KG1 (cell line): ENCODE data around the gene NPIPB8.
"Not testable (repeated sequence)": the region's sequence is repeated elsewhere in the genome, so short reads cannot be mapped to it uniquely, and the experiment has no call there.

ENCODE experiments used
- DNase-seq: peaks from one replicate; lab custom pipeline; 2025; lab: John Stamatoyannopoulos, UW

Gene NPIPB8

DNA sequence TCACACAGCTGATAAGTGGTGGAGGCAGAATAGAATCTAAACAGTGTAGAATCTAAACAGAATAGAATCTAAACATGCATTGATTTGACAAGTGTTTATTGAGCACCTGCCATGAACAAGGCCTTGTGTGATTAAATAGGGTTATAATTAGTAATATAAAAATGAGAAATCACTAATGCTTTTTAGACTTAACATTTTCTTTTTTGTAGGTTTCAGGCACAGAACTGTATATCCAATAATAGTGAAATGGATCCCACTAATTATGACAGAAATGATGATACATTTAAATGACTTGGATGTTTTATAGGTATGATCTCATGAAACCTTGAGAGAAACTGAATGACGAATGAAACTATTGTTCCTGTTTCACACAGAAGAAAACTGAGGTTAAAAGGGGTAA, at the start of gene NPIPB8:
NPIPB8 (plus strand) TSS at position 301 of the 400 bp plus-strand sequence. CDS start 296 bp downstream, outside the sequence.
- not testable (repeated sequence) for DNase-seq

DNA sequence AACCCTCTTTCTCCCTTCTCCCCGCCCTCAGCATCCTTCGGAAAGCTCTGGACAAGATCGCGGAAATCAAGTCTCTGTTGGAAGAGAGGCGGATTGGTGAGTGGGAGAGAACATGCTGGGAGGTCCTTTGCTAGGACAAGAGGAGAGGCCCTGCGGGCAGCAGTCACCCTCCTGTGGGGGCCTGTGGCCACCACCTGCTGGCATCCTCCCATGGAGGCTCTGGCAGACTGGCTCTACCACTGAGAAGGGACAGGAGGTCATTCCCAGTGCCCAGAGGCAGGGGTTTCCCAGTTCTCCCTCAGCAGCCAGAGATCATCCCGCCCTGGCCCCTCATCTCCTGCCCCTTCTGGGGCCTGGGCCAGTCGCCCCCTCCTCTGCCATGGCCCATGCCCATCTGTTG, 48.8 kb upstream of the NPIPB8 start:
- DNase-seq, result no peak

DNA sequence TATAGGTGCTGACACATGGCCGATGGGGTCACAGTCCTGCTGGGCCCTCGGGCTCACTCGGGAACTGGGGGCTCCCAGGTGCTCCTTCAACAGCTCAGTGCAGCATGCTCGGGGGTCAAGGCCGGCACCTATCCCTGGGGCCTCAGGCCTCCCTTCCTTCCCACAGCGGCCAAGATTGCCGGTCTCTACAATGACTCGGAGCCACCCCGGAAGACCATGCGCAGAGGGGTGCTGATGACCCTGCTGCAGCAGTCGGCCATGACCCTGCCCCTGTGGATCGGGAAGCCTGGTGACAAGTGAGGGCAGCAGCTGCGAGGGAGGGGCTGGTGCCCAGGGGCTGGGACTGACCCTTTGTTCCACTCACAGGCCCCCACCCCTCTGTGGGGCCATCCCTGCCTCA, 47.9 kb upstream of the NPIPB8 start:
- DNase-seq, result no peak

DNA sequence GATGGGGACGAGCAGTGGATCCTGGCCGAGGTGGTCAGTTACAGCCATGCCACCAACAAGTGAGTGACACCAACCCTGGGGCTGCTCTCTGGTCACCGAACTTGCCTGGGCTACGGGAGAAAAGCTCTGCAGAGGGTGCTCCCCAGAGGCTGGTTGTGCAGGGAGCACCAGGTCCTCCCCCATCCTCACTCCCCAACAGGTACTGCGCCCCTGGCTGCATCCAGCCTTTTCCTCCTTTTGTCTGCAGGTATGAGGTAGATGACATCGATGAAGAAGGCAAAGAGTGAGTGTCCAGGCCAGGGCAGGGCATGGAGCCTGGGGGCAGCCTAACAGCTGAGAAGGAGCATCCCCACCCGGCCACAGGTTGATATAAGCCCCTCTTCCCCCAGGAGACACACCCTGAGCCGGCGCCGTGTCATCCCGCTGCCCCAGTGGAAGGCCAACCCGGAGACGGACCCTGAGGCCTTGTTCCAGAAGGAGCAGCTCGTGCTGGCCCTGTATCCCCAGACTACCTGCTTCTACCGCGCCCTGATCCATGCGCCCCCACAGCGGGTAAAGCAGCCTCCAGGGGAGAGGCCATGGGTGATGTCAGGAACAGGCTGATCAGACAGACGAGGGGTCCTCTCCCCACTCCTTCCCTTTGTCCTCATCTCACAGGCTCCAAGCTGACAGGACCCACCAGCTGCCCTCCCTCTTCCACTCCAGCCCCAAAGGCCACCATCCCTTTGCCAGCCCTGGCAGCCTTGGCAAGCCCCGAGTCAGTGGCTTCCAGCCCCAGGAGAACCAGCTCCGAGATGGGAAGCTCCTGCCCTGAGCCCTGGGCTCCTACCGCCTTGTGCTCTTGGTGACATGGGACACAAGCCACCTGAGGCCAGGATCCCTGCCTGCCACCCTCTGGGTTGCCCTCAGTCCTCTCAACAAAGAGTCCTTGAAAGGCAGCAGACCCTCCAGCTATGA, 47.2 kb upstream of the NPIPB8 start:
- DNase-seq, result no peak

DNA sequence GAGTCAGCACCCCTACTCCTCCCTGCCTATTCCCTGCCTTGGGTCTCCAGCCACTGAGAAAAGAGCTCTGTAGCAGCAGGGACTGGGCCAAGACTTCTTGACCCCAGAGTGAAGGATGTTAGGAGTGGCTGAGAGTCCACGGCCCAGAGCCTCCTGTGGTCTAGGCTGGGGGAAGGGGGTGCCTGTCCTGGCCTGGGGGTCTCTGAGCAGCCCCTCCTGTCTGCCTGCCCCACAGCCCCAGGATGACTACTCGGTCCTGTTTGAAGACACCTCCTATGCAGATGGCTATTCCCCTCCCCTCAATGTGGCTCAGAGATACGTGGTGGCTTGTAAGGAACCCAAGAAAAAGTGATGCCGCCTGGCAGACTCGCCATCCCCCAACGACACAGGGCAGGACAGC, 46.5 kb upstream of the NPIPB8 start:
- DNase-seq, result no peak

DNA sequence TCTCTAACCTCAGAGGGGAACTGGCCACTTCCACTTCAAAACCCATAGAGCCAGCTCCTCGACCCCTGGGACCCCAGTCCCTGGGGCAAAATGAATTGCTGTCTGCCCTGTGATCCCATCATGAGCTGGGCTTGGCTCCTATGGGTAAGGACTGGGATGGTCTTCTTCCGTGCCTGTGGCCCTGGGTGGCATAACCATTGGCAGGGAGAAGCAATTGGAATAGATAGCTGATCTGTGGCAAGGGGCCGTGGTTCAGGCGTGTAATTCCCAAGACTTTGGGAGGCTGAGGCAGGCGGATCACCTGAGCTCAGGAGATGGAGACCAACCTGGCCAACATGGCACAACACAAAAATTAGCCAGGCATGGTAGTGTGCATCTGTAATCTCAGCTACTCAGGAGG, 45.4 kb upstream of the NPIPB8 start:
- no peak for DNase-seq

DNA sequence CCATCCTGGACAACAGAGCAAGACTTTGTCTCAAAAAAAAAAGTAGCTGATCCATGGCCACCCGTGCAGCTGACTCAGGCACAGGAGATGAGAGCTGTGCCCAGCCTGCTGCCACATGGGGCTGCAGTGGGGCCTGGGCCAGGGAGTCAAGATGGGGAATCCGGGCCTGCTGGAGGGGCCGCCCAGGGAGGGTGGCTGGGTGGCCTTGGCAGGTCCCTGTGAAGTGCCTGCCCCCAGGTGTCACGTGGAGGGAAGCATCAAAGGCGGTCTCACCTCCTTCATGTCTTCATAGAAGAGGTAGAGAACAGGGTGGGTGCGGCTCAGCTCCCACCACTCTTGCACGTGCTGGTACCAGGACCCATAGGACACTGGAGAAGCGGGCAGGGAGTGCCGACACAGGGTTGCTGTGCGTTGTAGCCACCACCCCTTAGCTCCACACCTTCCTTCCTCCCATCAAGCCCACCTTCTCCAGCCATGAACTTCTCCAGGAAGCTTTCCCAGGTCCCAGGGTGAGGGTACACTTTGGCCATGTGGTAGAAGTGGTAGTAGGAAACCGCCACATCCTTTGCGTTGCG, 44.8 kb upstream of the NPIPB8 start:
- DNase-seq, result no peak

DNA sequence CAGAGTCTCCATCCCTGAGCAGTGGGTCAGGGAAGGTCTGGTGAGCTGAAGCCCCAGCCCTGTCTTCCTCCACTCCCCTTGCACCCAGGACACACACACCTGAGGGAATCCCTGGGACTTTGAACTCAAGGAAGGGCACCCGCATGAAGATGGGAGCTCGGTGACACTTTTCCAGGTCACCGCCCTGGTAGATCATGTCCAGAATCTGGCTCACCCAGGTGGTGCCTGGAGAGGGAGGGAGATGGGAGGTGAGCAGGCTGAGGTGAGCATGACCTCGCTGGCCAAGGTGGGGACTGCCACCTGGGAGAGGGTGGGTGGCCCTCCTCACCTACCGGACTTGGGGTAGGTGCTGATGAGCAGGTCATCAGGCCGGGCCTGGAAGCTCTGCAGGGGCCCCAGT, 42.4 kb upstream of the NPIPB8 start:
- not testable (repeated sequence) for DNase-seq

DNA sequence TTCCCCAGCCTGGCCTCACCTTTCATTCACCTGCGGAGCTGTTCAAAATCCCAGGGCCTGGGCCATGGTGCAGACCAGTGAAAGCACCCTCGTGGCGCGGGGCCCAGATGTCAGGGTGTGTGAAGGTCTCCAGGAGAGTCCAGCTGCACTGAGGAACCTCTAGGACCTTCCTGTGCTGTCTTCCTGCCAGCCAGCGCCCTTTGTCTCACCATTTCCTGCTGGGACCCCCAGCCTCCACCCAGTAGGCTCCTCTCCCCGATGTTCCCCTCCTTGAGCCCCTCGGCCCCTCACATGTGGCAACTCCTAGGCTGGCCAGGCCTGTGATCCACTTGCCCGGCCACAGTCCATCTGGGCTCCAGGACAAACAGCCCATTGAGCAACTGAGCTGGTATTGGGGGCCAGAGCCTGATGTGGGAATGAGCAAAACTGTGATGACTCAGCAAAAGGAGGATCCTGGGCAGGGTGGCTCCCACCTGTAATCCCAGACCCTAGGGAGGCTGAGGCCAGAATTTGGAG, 41.7 kb upstream of the NPIPB8 start:
- no peak for DNase-seq

DNA sequence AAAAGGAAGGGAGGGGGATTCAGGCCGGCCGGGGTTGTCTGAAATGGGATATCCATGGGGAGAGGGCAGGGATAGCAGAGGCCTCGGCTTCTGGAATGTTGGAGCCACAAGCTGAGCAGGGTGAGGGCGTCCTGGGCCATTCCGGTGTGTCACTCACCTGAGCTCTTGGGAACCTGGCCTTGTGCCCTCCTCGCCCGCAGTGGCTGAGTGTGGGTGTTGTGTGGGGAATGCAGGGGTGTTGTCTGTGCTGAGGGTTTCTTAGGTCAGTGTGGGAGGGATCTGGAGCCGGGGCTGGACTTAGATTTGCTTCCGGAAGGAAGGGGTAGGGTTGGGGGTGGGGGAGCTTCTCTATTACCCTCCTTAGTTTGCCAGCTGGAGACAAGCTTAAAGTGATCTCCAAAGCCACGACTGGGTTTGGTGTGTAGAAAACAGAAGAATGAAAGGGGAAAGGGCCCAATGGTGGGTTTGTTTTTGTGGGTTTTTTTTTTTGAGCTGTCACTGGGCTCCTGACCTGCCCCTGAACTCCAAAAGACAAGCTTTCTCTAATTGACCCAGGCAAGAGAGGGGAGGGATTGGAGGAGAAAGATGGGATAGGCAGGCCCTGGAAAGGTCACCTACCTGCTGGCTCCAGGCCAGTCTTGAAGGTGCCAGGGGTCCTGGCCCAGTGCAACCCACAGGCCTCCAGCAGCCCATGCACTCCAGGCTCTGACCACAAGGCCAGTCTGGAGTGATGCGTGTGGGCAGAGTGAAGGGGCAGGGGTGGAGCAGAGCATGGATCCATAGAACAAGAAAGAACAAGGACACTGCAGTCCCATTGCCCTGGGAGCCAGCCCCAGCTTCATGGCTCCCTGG, 40.8 kb upstream of the NPIPB8 start, which contains the start of gene SULT1A2:
SULT1A2 (minus strand) TSS at position 211 of the 852 bp plus-strand sequence. CDS start 1,120 bp downstream, outside the sequence.
- DNase-seq, result no peak

DNA sequence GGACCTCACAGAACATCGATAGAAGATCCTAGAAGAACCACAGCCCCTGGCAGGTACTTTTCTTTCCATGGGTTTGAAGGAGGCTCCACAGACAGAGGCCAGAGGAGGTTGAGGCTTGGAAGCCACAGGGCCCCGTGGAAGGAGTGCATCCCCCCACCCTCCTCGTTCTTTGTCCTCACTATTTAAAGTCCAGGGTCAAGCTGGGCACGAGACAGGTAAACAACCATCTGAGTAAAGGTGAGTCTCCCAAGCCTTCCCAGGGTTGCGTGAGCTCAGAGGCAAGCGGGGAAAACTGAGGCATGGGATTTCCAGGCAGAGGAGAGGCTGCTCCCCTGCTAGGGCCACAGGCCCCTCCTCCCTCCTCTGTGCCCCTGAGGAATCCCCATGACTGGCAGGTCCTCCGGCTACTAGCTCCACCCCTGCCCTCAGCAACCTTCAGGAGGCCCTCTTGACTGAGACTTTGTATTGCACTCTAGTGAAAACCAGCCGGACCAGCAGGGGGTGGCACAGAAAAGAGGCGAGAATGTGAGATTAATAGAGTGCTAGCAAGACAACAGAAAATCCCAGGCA, 40.1 kb upstream of the NPIPB8 start:
- no peak for DNase-seq

DNA sequence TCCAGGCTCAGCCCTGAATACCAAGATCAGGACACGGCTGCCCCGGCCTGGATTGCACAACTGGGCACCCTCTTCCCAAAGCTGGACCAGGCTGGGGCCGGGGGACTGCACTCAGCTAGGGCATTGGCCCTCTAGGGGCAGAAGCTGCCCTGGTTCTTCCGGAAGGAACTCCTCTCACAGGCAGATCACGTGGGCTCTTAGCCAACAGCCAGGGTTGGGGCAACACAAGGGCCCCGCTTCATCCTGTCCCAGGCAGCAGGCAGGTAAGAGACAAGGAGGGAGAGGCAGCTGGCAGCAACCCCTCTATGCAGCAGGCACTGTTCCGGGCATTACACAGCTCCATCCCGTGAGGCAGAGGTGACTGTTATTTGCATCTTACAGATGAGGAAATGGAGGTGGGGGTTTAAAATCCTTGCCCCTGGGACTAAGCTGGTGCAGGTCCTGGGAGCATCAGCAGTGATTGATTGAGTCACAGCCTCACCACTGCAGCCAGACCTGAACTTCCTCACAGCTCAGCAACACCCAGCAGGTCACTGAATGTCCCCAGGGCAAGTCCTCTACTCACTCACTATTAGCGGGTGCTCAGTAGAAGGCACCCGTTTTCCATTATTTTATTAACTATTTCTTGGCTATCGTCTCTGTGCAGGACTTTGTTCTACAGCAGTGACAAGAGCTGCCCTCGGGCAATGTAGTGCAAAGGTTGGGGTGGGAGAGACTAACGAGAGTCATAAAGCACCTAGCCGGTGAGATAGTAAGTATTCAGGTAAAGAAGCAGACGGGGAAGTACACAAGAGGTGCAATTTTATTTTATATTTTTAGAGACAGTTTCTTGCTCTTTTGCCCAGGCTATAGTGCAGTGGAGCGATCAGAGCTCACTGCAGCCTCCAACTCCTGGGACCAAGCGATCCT, 38.2 kb upstream of the NPIPB8 start:
- not testable (repeated sequence) for DNase-seq

DNA sequence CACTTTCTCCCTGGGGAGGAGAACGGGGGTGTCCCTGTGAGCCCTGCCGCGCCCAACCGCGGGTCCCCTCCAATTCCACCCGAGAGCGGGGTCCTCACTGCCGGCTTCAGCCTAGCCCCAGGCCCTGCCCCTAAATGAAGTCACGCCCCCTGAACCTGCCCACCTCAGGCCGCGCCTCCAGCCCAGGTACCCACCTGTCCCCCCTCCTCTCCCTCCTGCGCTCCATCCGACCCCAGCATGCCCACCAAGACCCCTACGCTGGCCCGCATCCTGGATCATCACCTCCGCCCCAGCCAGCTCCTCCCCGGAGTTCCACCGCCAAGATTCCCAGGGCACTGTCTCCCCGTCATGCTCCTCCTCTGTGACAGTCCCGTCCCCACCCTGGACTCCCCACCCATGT, 36.9 kb upstream of the NPIPB8 start:
- DNase-seq, result not testable (repeated sequence)

DNA sequence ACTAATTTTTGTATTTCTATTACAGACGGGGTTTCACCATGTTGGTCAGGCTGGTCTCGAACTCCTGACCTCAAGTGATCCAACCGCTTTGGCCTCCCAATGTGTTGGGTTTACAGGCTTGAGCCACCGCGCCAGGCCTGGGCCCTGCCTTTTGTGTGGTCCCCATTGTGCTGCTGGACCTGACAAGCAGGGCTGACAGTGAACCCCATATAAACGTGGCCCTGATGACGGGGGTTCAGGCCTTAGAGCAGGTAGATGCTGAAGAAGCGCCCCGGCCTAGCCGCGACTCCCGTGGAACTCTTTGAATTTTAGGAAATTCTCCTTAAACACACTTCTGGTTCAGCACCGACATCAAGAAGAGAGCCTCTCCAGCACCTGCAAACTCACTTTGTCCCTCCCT, 36.3 kb upstream of the NPIPB8 start:
- DNase-seq, result not testable (repeated sequence)

DNA sequence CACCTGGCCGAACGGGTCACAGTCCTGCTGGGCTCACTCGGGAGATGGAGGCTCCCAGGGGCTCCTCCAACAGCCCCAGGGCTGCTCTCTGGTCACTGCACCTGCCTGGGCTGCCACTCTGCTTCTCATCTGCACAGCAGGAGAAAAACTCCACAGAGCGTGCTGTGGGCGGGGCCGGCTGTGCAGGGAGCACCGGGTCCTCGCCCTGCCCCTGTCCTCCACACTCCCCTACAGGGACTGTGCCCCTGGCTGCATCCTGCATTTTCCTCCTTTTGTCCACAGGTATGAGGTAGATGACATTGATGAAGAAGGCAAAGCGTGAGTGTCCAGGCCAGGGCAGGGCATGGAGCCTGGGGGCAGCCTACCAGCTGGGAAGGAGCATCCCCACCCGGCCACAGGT, 35.8 kb upstream of the NPIPB8 start:
- not testable (repeated sequence) for DNase-seq

DNA sequence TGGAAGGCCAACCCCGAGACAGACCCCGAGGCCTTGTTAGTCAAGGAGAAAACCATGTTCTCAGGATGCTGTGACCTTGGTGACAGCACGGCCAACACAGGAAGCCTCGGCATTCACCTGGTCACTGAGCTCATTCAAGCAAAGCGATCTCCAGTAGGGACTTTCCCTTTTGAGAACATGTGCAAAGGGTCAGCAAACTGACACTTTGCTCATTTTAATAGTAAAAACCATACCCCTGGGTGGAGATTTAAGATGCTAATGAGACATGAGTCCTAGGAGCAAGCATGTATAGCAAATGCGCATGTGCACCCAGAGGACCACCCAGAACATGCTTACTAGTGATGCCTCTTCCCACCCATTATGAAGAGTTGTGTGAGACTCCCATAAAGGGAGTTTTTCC, 35.3 kb upstream of the NPIPB8 start:
- no peak for DNase-seq

DNA sequence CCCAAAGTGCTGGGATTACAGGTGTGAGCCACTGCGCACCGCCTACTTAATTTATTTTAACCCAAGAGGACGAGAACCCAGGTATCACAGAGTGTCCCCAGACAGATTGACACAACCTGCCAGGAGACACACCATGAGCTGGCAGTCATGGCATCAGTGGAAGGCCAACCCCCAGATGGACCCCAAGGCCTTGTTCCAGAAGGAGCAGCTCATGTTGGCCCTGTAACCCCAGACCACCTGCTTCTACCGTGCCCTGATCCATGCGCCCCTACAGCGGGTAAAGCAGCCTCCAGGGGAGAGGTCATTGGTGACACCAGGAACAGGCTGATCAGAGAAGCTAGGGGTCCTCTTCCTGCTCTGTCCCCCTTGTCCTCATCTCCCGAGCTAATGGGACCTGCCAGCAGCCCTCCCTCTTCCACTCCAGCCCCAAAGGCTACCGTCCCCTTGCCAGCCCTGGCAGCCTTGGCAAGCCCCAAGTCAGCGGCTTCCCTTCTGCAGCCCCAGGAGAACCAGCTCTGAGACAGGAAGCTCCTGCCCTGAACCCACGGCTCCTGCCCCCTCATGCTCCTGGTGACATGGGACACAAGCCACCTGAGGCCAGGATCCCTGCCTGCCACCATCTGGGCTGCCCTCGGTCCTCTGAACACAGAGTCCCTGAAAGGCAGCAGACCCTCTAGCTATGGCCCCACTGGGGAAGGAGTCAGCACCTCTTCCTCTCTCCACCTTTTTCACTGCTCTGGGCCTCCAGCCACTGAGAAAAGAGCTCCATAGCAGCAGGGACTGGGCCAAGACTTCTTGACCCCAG, 34.3 kb upstream of the NPIPB8 start:
- DNase-seq, result no peak

DNA sequence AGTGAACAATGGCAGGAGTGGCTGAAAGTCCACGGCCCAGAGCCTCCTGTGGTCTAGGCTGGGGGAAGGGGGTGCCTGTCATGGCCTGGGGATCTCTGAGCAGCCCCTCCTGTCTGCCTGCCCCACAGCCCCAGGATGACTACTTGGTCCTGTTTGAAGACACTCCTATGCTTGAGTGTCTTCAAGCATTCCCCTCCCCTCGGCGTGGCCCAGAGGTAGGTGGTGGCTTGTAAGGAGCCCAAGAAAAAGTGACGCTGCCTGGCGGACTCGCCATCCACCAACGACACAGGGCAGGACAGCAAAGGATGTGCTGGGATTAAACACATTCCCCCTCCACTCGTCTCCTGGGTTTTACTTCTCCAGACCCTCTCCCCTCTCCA, 33.7 kb upstream of the NPIPB8 start:
- DNase-seq, result no peak

DNA sequence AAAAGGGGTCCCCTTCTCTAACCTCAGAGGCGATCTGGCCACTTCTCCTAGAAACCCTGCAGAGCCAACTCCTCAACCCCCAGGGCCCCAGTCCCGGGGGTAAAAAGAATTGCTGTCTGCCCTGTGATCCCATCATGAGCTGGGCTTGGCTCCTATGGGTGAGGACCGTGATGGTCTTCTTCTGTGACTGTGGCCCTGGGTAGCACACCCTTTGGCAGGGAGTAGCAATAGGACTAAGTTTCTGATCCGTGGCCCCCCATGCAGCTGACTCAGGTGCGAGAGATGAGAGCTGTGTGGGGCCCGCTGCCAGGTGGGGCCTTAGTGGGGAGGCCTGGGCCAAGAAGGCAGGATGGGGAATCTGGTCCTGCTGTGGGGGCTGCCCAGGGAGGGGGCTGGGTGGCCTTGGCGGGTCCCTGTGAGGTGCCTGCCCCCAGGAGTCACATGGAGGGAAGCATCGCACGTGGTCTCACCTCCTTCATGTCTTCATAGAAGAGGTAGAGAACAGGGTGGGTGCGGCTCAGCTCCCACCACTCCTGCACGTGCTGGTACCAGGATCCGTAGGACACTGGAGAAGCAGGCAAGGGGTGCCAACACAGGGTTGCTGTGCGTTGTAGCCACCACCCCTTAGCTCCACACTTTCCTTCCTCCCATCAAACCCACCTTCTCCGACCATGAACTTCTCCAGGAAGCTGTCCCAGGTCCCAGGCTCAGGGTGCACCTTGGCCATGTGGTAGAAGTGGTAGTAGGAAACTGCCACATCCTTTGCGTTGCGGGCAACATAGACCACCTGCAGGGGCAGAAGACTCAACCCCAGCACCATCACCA, 31.4 kb upstream of the NPIPB8 start:
- no peak for DNase-seq
